ENCODE data around the gene USP21. TPM values are rescaled to one million over a fixed set of nuclear protein-coding genes. Genes with fewer than 3 reads are reported as not detected.

USP21 gene
- total and polyA plus RNA-seq, 9 of the 15 experiments (the other 6 are each of a cell fraction or from before 2014, with no cell fraction given) = 4.9 to 52.4 (median 21.6) TPM

DNA sequence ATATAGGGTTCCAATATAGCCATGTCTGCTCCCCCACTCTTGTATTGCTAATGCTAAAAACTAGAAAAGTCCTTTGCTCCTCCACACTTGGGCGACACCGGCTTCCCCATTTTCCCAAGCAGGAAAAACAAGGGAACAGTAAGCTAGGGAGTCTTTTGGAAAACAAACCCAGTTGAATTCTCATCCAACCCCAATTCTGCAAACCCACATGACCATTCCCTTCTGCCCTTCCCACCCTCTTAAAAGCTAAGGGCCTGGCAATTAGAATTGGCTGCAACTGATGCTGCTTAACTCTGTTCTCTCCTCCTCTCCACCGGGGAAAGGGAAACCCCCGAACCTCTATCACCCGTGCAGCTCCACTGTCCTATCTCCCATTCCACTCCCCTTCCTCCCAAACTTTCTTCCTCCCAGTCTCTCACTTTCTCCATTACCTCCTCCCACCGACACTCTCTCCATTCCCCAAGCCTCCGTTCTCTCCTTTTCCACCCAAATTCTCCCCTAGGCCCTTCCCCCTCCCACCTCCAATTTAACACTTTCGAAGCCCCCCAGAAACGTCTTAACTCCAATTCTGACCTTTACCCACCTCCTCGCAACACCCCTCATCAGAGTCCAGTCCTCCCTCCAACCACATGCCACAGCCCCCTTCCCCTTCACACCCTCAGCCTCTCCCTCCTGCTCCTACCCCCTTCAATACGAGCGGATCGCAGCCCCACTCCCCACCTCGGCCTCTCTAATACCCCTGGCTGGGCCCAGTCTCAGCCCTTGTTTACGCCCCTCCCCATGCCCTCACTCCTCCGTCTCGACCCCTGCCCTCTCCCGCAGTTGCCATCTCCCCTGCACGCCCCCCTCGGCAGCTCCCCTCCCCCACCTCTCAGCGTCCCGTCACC, 27.5 kb upstream of the USP21 start (continued):
- TF ChIP-seq MGA (IDR thresholded peaks at IDR 0.05) (peak; percentile 66; the same call in 1 of the 2 replicates), FOSL1 (tag; conservative IDR thresholded peaks at IDR 0.05) (no peak), EHMT2 (IDR thresholded peaks at IDR 0.05) (peak; percentile 32; the same call in 1 of the 2 replicates), ZNF717 (CRISPR knock-in tag; IDR thresholded peaks at IDR 0.05) (no peak), NBN (IDR thresholded peaks at IDR 0.05; ENCODE audit: low read depth) (peak; percentile 79; the same call in 1 of the 2 replicates), ETV1 (tag; conservative IDR thresholded peaks at IDR 0.05; ENCODE audit: low read depth) (no peak), PTRF (tag; IDR thresholded peaks at IDR 0.05) (no peak), OTX1 (CRISPR knock-in tag; IDR thresholded peaks at IDR 0.05) (peak; percentile 7), DIDO1 (tag; IDR thresholded peaks at IDR 0.05; ENCODE audit: low read depth) (peak; percentile 51; the same call in 1 of the 2 replicates), SAP30 (IDR thresholded peaks at IDR 0.05; ENCODE audit: borderline replicate concordance, insufficient read depth, low read depth, low read length, poor library complexity, severe bottlenecking) (peak; percentile 31)
- TF ChIP-seq, protein P1, sequence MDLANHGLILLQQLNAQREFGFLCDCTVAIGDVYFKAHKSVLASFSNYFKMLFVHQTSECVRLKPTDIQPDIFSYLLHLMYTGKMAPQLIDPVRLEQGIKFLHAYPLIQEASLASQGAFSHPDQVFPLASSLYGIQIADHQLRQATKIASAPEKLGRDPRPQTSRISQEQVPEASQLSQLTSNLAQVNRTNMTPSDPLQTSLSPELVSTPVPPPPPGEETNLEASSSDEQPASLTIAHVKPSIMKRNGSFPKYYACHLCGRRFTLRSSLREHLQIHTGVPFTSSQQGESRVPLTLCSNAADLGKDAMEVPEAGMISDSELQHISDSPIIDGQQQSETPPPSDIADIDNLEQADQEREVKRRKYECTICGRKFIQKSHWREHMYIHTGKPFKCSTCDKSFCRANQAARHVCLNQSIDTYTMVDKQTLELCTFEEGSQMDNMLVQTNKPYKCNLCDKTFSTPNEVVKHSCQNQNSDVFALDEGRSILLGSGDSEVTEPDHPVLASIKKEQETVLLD (IDR thresholded peaks at IDR 0.05) = peak; percentile 69
- TF ChIP-seq, protein P2, sequence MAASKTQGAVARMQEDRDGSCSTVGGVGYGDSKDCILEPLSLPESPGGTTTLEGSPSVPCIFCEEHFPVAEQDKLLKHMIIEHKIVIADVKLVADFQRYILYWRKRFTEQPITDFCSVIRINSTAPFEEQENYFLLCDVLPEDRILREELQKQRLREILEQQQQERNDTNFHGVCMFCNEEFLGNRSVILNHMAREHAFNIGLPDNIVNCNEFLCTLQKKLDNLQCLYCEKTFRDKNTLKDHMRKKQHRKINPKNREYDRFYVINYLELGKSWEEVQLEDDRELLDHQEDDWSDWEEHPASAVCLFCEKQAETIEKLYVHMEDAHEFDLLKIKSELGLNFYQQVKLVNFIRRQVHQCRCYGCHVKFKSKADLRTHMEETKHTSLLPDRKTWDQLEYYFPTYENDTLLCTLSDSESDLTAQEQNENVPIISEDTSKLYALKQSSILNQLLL (CRISPR knock-in tag; IDR thresholded peaks at IDR 0.05; ENCODE audit: borderline replicate concordance) = no peak
